Adrenal gland (tissue), 12 donors: ENCODE data around the gene DIAPH3. TPM values are rescaled to one million over a fixed set of nuclear protein-coding genes. Genes with fewer than 3 reads are reported as not detected.

ENCODE experiments used
- DNase-seq, 7 donors: peaks; one replicate each; pipeline ENCODE4 v3.0.0-alpha.2; 2019 to 2020
- H3K27ac ChIP-seq, 5 donors: fragments of 200-600 bp; sonication (generic) in 4 of 5; 1 replicate in 3 of 5; 2 replicates in 2 of 5; pipeline versions ENCODE4 v1.5.1 to v1.8.0; 2016 to 2020; ENCODE audit warnings: mild to moderate bottlenecking in 1 of 5
- H3K27me3 ChIP-seq: fragments of 200-600 bp; 2 replicates; pipeline ENCODE4 v1.8.0; 2021
- H3K36me3 ChIP-seq, 2 donors: fragments of 200-600 bp; replicated peaks in 1 of 2; 1 replicate in 1 of 2; 2 replicates in 1 of 2; pipeline versions ENCODE4 v1.5.1 to v1.8.0; 2018 to 2022
- H3K4me1 ChIP-seq, 2 donors: fragments of 200-600 bp; replicated peaks in 1 of 2; 1 replicate in 1 of 2; 2 replicates in 1 of 2; pipeline versions ENCODE4 v1.5.1 to v1.8.0; 2018 to 2021
- H3K4me3 ChIP-seq, 4 donors: fragments of 200-600 bp; sonication (generic) in 3 of 4; one replicate each; pipeline ENCODE4 v1.5.1; 2016 to 2018
- H3K9me3 ChIP-seq, 3 donors: fragments of 200-600 bp; sonication (generic) in 1 of 3; replicated peaks in 1 of 3; 1 replicate in 2 of 3; 2 replicates in 1 of 3; pipeline versions ENCODE4 v1.5.1 to v1.8.0; 2016 to 2021
- POLR2A ChIP-seq, 2 donors: fragments of 450-650 bp; IDR thresholded peaks; one replicate each; pipeline ENCODE4 v1.6.1; 2017; ENCODE audit warnings: antibody characterized with exemption in 2 of 2, mild to moderate bottlenecking in 2 of 2, moderate library complexity in 1 of 2
- WGBS, 4 donors: extraction: QIAGEN DNeasy Blood & Tissue Kit in 2 of 4; methylation state at CpG; one replicate each; pipeline versions ENCODE4 v1.1.5 to v1.1.7; 2013 to 2017; 5-methylcytosine and 5-hydroxymethylcytosine counted together
- intact Hi-C, 2 donors: fragments of 100-400 bp; cut with DNase I; formaldehyde crosslinking; loops; one replicate each; pipeline versions ENCODE4 v1.14.1 to v1.15.0; 2022 to 2023
- polyA plus RNA-seq, 3 donors: library from polyadenylated mRNA; stranded (reverse); fragments of 200-250 nt in 2 of 3; fragments of 350-450 nt in 1 of 3; fragmentation: Illumina TruSeq in 1 of 3; extraction: RNeasy Lipid Tissue Mini Kit (QIAGEN cat#74804) in 1 of 3; gene quantifications; one replicate each; pipeline ENCODE4 v1.2.3, GENCODE V29; 2013 to 2014
- total RNA-seq, 9 donors: library from RNA; depleted of rRNA in 4 of 9; stranded (reverse); fragments of >200 nt in 4 of 9; fragments of 120-200 nt in 1 of 9; fragmentation: NEBNext Ultra II Directional in 1 of 9; extraction: Animal tissue kit (Norgen Biotek cat#: 25700) in 1 of 9; gene quantifications; one replicate each; pipeline versions ENCODE4 v1.1.0 to v1.2.4, GENCODE V29; 2013 to 2023
- TF ChIP-seq, protein P1 (sequence below), 6 experiments: fragments of 450-650 bp in 4 of 6; fragments of 200-600 bp in 2 of 6; sonication (generic) in 1 of 6; IDR thresholded peaks; 1 replicate in 5 of 6; 2 replicates in 1 of 6; pipeline versions ENCODE4 v1.5.1 to v1.8.0; 2016 to 2021; ENCODE audit warnings: antibody characterized with exemption in 6 of 6, mild to moderate bottlenecking in 2 of 6, moderate library complexity in 1 of 6
- donor health status: healthy with polysubstance abuse.
- donor health status: Bipolar disorder and iron deficiency.
- donor health status: DM: yes; HTN: yes; CAD: no.
- donor health status: DM: no; HTN: no; CAD: no.
- donor health status: DM: no; HTN: no; CAD: no.
- donor health status: DM: yes; HTN: yes; CAD: no.

Gene DIAPH3
- total and polyA plus RNA-seq, 12 donors: 0.07 to 4.2 (median 0.42) TPM; not detected in 3

DNA sequence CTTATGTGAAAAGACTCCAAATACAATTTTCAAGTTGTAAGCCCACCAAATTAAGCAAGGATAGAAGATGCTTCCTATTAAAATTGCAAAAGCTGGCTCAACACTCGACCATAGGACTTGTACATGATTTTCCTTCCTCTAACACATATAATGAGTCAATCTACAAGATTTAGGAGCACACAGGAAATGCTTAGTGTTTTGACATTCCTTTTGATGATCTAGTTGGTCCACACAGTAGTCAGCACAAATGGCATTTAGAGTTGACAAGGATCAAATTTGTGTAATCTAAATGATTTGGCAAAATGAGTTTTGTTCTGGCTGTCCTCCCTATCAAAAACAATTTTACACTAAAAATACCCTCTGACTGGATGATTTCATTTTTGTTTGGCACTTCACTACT is 340.2 kb downstream of the DIAPH3 start:
- no peaks in the 10 kb centered on the region for H3K4me1 ChIP-seq
- 56 to 68% (median 60%) methylated on average over 1 of the region's 1 CpG for WGBS, 4 donors
- no peak for DNase-seq
- intact Hi-C loops: no loop called here
- no peaks in the 10 kb centered on the region for H3K36me3 ChIP-seq
- H3K9me3 ChIP-seq: no peaks in the 10 kb centered on the region
- no peaks in the 10 kb centered on the region for H3K27me3 ChIP-seq
- no peak for TF ChIP-seq POLR2A (IDR thresholded peaks at IDR 0.05)
- TF ChIP-seq, protein P1, sequence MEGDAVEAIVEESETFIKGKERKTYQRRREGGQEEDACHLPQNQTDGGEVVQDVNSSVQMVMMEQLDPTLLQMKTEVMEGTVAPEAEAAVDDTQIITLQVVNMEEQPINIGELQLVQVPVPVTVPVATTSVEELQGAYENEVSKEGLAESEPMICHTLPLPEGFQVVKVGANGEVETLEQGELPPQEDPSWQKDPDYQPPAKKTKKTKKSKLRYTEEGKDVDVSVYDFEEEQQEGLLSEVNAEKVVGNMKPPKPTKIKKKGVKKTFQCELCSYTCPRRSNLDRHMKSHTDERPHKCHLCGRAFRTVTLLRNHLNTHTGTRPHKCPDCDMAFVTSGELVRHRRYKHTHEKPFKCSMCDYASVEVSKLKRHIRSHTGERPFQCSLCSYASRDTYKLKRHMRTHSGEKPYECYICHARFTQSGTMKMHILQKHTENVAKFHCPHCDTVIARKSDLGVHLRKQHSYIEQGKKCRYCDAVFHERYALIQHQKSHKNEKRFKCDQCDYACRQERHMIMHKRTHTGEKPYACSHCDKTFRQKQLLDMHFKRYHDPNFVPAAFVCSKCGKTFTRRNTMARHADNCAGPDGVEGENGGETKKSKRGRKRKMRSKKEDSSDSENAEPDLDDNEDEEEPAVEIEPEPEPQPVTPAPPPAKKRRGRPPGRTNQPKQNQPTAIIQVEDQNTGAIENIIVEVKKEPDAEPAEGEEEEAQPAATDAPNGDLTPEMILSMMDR (IDR thresholded peaks at IDR 0.05): no peak
- no peak overlapping the region for H3K27ac ChIP-seq
- no peak overlapping the region for H3K4me3 ChIP-seq

DNA sequence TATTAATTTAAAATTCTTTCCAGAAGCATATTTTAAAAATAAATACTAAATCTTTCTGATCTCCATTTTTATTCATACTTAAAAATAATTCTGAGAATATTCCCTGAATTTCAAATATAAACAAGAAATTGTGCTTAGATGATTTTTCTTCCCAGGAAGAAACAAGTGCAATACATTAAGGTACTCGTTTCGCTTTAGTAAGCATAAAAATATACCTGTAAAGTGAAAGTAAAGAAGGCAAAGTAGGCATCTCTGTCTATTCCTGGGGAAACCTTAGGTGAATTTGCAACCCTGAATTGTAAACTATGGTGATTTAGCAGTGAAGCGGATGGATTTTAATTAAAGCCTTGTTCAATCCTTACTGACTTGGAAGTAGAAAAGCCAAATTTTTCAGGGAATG is 354.2 kb downstream of the DIAPH3 start:
- DNase-seq: no peak
- no peak for TF ChIP-seq POLR2A (IDR thresholded peaks at IDR 0.05)
- TF ChIP-seq, protein P1 (IDR thresholded peaks at IDR 0.05): no peak
- Histone ChIP-seq H3K27ac (no peak overlapping the region), H3K9me3 (no peaks in the 10 kb centered on the region), H3K4me3 (no peak overlapping the region), H3K27me3 (no peaks in the 10 kb centered on the region), H3K36me3 (no peaks in the 10 kb centered on the region), H3K4me1 (no peaks in the 10 kb centered on the region)
- intact Hi-C loops: no loop called here
- 93 to 96% (median 94%) methylated on average over 3 of the region's 3 CpGs for WGBS, 4 donors

DNA sequence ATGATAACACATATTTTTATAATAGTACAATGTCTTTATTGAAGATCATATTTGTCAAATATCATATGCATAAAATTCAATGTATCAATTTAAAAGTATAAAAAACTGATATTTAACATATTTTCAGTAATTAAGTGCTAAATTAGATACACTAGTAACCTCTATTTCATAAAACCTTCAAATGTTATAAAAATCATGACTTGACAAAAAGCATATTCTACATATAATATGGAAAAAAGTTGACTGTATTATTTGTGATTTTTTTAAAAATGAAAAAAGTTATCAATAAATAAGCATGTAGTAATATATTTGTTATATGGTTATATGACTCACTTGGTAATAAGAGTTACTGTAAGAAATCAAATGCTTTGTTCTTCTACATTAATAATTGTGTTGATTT is 356.9 kb downstream of the DIAPH3 start:
- Histone ChIP-seq H3K36me3 (no peaks in the 10 kb centered on the region), H3K4me3 (no peak overlapping the region), H3K27ac (no peak overlapping the region), H3K4me1 (no peaks in the 10 kb centered on the region), H3K27me3 (no peaks in the 10 kb centered on the region), H3K9me3 (no peaks in the 10 kb centered on the region)
- intact Hi-C loops: no loop called here
- DNase-seq: no peak
- TF ChIP-seq, protein P1 (IDR thresholded peaks at IDR 0.05): no peak
- no peak for TF ChIP-seq POLR2A (IDR thresholded peaks at IDR 0.05)

DNA sequence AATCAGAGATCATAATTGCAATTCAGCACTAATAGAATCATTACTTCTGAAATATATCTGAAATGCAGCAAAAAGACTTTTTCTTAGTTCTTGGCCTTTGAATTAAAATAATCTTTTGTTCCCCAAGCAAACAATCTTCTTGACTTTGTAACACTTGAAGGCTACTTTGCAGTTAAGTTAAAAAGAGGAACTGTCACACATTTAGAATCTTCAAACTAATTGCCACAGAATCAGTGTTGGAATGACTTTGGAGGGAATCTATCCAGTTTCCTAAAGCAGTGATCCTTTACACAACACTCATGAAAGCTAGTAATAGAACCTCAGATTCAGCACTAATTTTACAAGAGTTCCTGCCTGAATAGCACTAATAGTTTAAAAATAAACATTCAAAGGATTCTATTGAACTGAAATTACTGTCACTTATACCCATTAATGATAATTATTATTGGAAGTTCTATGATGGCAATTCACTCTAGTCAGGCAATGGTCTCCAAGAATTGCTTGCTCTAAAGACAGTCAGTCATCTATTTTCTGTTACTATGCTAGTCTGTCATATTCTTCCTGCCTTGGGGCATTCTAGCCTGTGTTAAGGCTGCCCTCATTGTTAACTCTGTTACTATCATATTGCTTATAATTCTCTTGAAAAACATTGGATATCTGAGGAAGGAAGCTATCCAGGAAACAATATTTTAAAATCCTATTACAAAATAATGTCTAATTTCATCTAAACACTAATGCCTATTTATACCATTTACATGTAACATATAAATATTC is 362.4 kb downstream of the DIAPH3 start:
- no peak overlapping the region for H3K27ac ChIP-seq
- H3K36me3 ChIP-seq: no peaks in the 10 kb centered on the region
- H3K9me3 ChIP-seq: no peaks in the 10 kb centered on the region
- intact Hi-C loops: no loop called here
- no peaks in the 10 kb centered on the region for H3K27me3 ChIP-seq
- no peak for DNase-seq
- TF ChIP-seq, protein P1 (IDR thresholded peaks at IDR 0.05): no peak
- TF ChIP-seq POLR2A (IDR thresholded peaks at IDR 0.05): no peak
- no peak overlapping the region for H3K4me3 ChIP-seq
- H3K4me1 ChIP-seq: no peaks in the 10 kb centered on the region
